Activated CD4-positive, alpha-beta T cell treated with anti-CD3 and anti-CD28 coated beads, Interleukin-2, amount 10 ng/mL, durations not matched to agents 7 days and 5 days (primary cell): ENCODE measurements around the gene DLGAP3. TPM values are rescaled to one million over a fixed set of nuclear protein-coding genes. Genes with fewer than 3 reads are reported as not detected.

Source experiments
- total RNA-seq, 2 experiments: library from RNA; stranded (reverse); gene quantifications; one replicate each; pipeline ENCODE4 v1.2.3, GENCODE V29; 2021

Gene DLGAP3
- total RNA-seq, 2 experiments from 2014 or later: 0.33 to 0.40 TPM

Other genes starting within 250 kb of the DLGAP3 start
- not detected for gene GJB5, start 174.6 kb downstream of the DLGAP3 start, total RNA-seq
- not detected for gene GJB4, start 169.9 kb downstream of the DLGAP3 start, total RNA-seq
- gene GJB3, start 148.4 kb downstream of the DLGAP3 start, total RNA-seq: not detected
- gene GJA4, start 136.7 kb downstream of the DLGAP3 start, total RNA-seq: not detected
- gene SMIM12, start 69.9 kb downstream of the DLGAP3 start, total RNA-seq: 10 to 100 TPM; 44.4 to 54.8 TPM
- gene TMEM35B, start 55.7 kb upstream of the DLGAP3 start, total RNA-seq: 10 to 100 TPM; 34.5 to 35.9 TPM
- gene ZMYM6, start 102.3 kb upstream of the DLGAP3 start, total RNA-seq: 10 to 100 TPM; 21.2 to 24.3 TPM
- 10 to 100 TPM; 16.8 to 17.1 TPM for gene ZMYM1, start 149.7 kb upstream of the DLGAP3 start, total RNA-seq